T-helper 2 cell (primary cell): ENCODE data around the gene SMARCC1.

Source experiments
- DNase-seq, 5 experiments: peaks; one replicate each; pipeline versions ENCODE4 v3.0.0 to v3.0.0-alpha.2; 2012 to 2022

Gene SMARCC1

GRCh38 chr3:47629770-47630169 is 151.9 kb downstream of the SMARCC1 start:
- no peak for DNase-seq

- no peak for DNase-seq
Observed at GRCh38 chr3:47628426-47628825, 153.3 kb downstream of the SMARCC1 start.

GRCh38 chr3:47622671-47623461 is 158.8 kb downstream of the SMARCC1 start:
- no peak for DNase-seq

GRCh38 chr3:47617086-47618010 is 164.3 kb downstream of the SMARCC1 start:
- DNase-seq = no peak

GRCh38 chr3:47614788-47615187 is 166.9 kb downstream of the SMARCC1 start:
- no peak for DNase-seq

- no peak for DNase-seq
Observed at GRCh38 chr3:47613722-47614121, 168.0 kb downstream of the SMARCC1 start.

- no peak for DNase-seq
Observed at GRCh38 chr3:47612879-47613278, 168.8 kb downstream of the SMARCC1 start.

GRCh38 chr3:47612178-47612577 is 169.5 kb downstream of the SMARCC1 start:
- DNase-seq = no peak

GRCh38 chr3:47611576-47611975 is 170.1 kb downstream of the SMARCC1 start:
- DNase-seq = no peak

- DNase-seq = no peak
Observed at GRCh38 chr3:47610583-47610982, 171.1 kb downstream of the SMARCC1 start.

- no peak for DNase-seq
Observed at GRCh38 chr3:47607335-47607734, 174.4 kb downstream of the SMARCC1 start.

GRCh38 chr3:47606165-47606564 is 175.5 kb downstream of the SMARCC1 start:
- DNase-seq = no peak

- no peak for DNase-seq
Observed at GRCh38 chr3:47605652-47606051, 176.0 kb downstream of the SMARCC1 start.

GRCh38 chr3:47604145-47604544 is 177.5 kb downstream of the SMARCC1 start:
- no peak for DNase-seq

- DNase-seq = no peak
Observed at GRCh38 chr3:47603332-47603731, 178.4 kb downstream of the SMARCC1 start.

- DNase-seq = no peak
Observed at GRCh38 chr3:47601281-47601680, 180.4 kb downstream of the SMARCC1 start.

GRCh38 chr3:47594792-47595191 is 186.9 kb downstream of the SMARCC1 start:
- DNase-seq = no peak

GRCh38 chr3:47592066-47592795 is 189.5 kb downstream of the SMARCC1 start:
- no peak for DNase-seq

- DNase-seq = no peak
Observed at GRCh38 chr3:47590216-47590615, 191.5 kb downstream of the SMARCC1 start.

- DNase-seq = no peak
Observed at GRCh38 chr3:47588587-47588986, 193.1 kb downstream of the SMARCC1 start.

GRCh38 chr3:47588053-47588452 is 193.6 kb downstream of the SMARCC1 start:
- no peak for DNase-seq

- no peak for DNase-seq
Observed at GRCh38 chr3:47586746-47587145, 194.9 kb downstream of the SMARCC1 start.
